Measurements from ENCODE around the gene LIN9. TPM values are rescaled to one million over a fixed set of nuclear protein-coding genes. Genes with fewer than 3 reads are reported as not detected.
"Not testable (repeated sequence)": the region's sequence is repeated elsewhere in the genome, so short reads cannot be mapped to it uniquely, and the experiment has no call there.

The LIN9 gene
- total and polyA plus RNA-seq, 2 donors (not counting 3 experiments of a cell fraction or from before 2014, with no cell fraction given) = 2.5 to 7.6 TPM

- BruUV-seq (replicated peaks) = no TSS peak
- no peaks in the 10 kb centered on the region for H3K79me2 ChIP-seq (ENCODE audit: control insufficient read depth, insufficient read depth, low read length)
- no peak overlapping the region for H3K27ac ChIP-seq (ENCODE audit: insufficient read depth, low read depth, low read length)
- no peaks in the 10 kb centered on the region for H3K36me3 ChIP-seq (ENCODE audit: control insufficient read depth in 2 of 2, extremely low read depth in 1 of 2, insufficient read depth in 2 of 2, low read length in 2 of 2)
- FAIRE-seq (no peak), DNase-seq (ENCODE audit: low read depth, low spot score) (no peak)
- no peaks in the 10 kb centered on the region for H4K20me1 ChIP-seq (replicated peaks; ENCODE audit: control insufficient read depth, extremely low read depth, insufficient read depth, low read length)
- dilution Hi-C loops (cut with MboI; ENCODE audit: extremely low pct_ligation_motif_present, low sequenced_read_pairs) = no loop called here
- no peaks in the 10 kb centered on the region for H3K9me1 ChIP-seq (replicated peaks; ENCODE audit: control insufficient read depth, extremely low read depth, insufficient read depth, low read length)
- H3K9ac ChIP-seq (replicated peaks; ENCODE audit: extremely low read depth, insufficient read depth, low read length) = no peak overlapping the region
- no peaks in the 10 kb centered on the region for H3K9me3 ChIP-seq (replicated peaks; ENCODE audit: control insufficient read depth, insufficient read depth, low read length)
- TF ChIP-seq EZH2 (IDR thresholded peaks at IDR 0.05; ENCODE audit: borderline replicate concordance, low read depth, low read length, severe bottlenecking) (no peak), FOS (IDR thresholded peaks at IDR 0.05; ENCODE audit: borderline replicate concordance, insufficient read depth, low read length) (no peak), JUN (IDR thresholded peaks at IDR 0.05; ENCODE audit: borderline replicate concordance, insufficient read depth, insufficient read length, low read depth) (no peak), POLR2A (IDR thresholded peaks at IDR 0.05; ENCODE audit: low read depth, low read length) (no peak), GATA2 (IDR thresholded peaks at IDR 0.05; ENCODE audit: insufficient read depth, insufficient read length, low read depth, low read length) (no peak), POLR2AphosphoS5 (IDR thresholded peaks at IDR 0.05; ENCODE audit: insufficient read depth, low read depth, low read length) (no peak), CTCF (IDR thresholded peaks at IDR 0.05; ENCODE audit: extremely low read depth in 1 of 2, insufficient read depth in 1 of 2, low read depth in 1 of 2, low read length in 2 of 2) (no peak), MYC (IDR thresholded peaks at IDR 0.05; ENCODE audit: low read depth, low read length) (no peak)
- TF ChIP-seq, protein P1, sequence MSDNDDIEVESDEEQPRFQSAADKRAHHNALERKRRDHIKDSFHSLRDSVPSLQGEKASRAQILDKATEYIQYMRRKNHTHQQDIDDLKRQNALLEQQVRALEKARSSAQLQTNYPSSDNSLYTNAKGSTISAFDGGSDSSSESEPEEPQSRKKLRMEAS (IDR thresholded peaks at IDR 0.05; ENCODE audit: insufficient read depth, insufficient read length) = no peak
- no peak overlapping the region for H2AFZ ChIP-seq (ENCODE audit: low read depth, low read length)
- no peak overlapping the region for H3K4me3 ChIP-seq (replicated peaks in 1 of 3; ENCODE audit: insufficient read depth in 1 of 3, low read depth in 1 of 3, low read length in 3 of 3)
- ChIA-PET CTCF (interaction anchor here (0.8 kb wide), 1 partner anchor 9 kb away, joined by 4 read pairs; no protein-coding TSS in a partner anchor), POLR2A (no interaction called here)
- no peaks in the 10 kb centered on the region for H3K4me1 ChIP-seq (ENCODE audit: control insufficient read depth, extremely low read depth, insufficient read depth, low read length)
- intact Hi-C loops (cut with micrococcal nuclease) = no loop called here
- no peaks in the 10 kb centered on the region for H3K27me3 ChIP-seq (ENCODE audit: control insufficient read depth in 2 of 2, insufficient read depth in 2 of 2, low read length in 2 of 2)
- H3K4me2 ChIP-seq (ENCODE audit: insufficient read depth, low read length) = no peak overlapping the region
Measured at GRCh38 chr1:226342656-226343055, 33.7 kb upstream of the LIN9 start.

- BruUV-seq (replicated peaks); H2AFZ ChIP-seq (ENCODE audit: low read depth, low read length); H3K4me1 ChIP-seq (ENCODE audit: control insufficient read depth, extremely low read depth, insufficient read depth, low read length); H3K79me2 ChIP-seq (ENCODE audit: control insufficient read depth, insufficient read depth, low read length); H3K9me3 ChIP-seq (replicated peaks; ENCODE audit: control insufficient read depth, insufficient read depth, low read length); H3K27ac ChIP-seq (ENCODE audit: insufficient read depth, low read depth, low read length); FAIRE-seq; H4K20me1 ChIP-seq (replicated peaks; ENCODE audit: control insufficient read depth, extremely low read depth, insufficient read depth, low read length); H3K4me3 ChIP-seq (replicated peaks in 1 of 3; ENCODE audit: insufficient read depth in 1 of 3, low read depth in 1 of 3, low read length in 3 of 3); CTCF ChIA-PET; dilution Hi-C loops (cut with MboI; ENCODE audit: extremely low pct_ligation_motif_present, low sequenced_read_pairs); H3K4me2 ChIP-seq (ENCODE audit: insufficient read depth, low read length); H3K36me3 ChIP-seq (ENCODE audit: control insufficient read depth in 2 of 2, extremely low read depth in 1 of 2, insufficient read depth in 2 of 2, low read length in 2 of 2); intact Hi-C loops (cut with micrococcal nuclease); H3K9ac ChIP-seq (replicated peaks; ENCODE audit: extremely low read depth, insufficient read depth, low read length); H3K27me3 ChIP-seq (ENCODE audit: control insufficient read depth in 2 of 2, insufficient read depth in 2 of 2, low read length in 2 of 2); H3K9me1 ChIP-seq (replicated peaks; ENCODE audit: control insufficient read depth, extremely low read depth, insufficient read depth, low read length); DNase-seq (ENCODE audit: low read depth, low spot score); POLR2A ChIA-PET: not testable (repeated sequence)
Measured at GRCh38 chr1:226340111-226340510, 31.1 kb upstream of the LIN9 start.

Measured in endothelial cell of umbilical vein (primary cell).